PC-9 (cell line): ENCODE results near the gene SIGLEC9. TPM values are rescaled to one million over a fixed set of nuclear protein-coding genes. Genes with fewer than 3 reads are reported as not detected.

ENCODE experiments used
- BruUV-seq: library from RNA; stranded (reverse); fragments of 400-500 nt; replicated peaks from 2 replicates; lab custom pipeline; 2021; lab: Mats Ljungman, UMichigan
- CTCF ChIA-PET: fragments of 300-600 bp; sonication (Branson Sonifier 250); formaldehyde crosslinking; loops from one replicate; lab custom pipeline; 2022; ENCODE audit warnings: antibody characterized with exemption; lab: Charles Lee
- POLR2A ChIA-PET: fragments of 300-600 bp; sonication (Branson Sonifier 250); formaldehyde crosslinking; loops from one replicate; lab custom pipeline; 2022; ENCODE audit warnings: antibody characterized with exemption; ENCODE audit not compliant: unreplicated experiment; lab: Charles Lee
- DNase-seq, 2 experiments: peaks; one replicate each; pipeline versions ENCODE4 v3.0.0 to v3.0.0-alpha.2; 2015 to 2022; ENCODE audit warnings: mixed read lengths in 1 of 2
- H2AFZ ChIP-seq: fragments of 200-600 bp; sonication (generic); 2 replicates; pipeline ENCODE4 v1.8.1; 2017; ENCODE audit warnings: antibody characterized with exemption
- H3F3A ChIP-seq: fragments of 200-600 bp; sonication (generic); 2 replicates; pipeline ENCODE4 v1.8.1; 2017; ENCODE audit warnings: antibody characterized with exemption, mild to moderate bottlenecking, low read depth; ENCODE audit not compliant: insufficient read depth
- H3K27ac ChIP-seq: fragments of 200-600 bp; sonication (generic); 2 replicates; pipeline ENCODE4 v1.6.1; 2016; ENCODE audit warnings: mixed run types
- H3K27me3 ChIP-seq: fragments of 200-600 bp; sonication (generic); 2 replicates; pipeline ENCODE4 v1.6.1; 2016; ENCODE audit warnings: low read depth, mixed run types; ENCODE audit not compliant: insufficient read depth
- H3K36me3 ChIP-seq: fragments of 200-600 bp; sonication (generic); 2 replicates; pipeline ENCODE4 v1.6.1; 2016; ENCODE audit warnings: low read depth, mixed run types
- H3K4me1 ChIP-seq: fragments of 200-600 bp; sonication (generic); replicated peaks from 2 replicates; pipeline ENCODE4 v1.6.1; 2016; ENCODE audit warnings: mixed run types; ENCODE audit not compliant: insufficient read depth
- H3K4me2 ChIP-seq: fragments of 200-600 bp; sonication (generic); 2 replicates; pipeline ENCODE4 v1.6.1; 2017; ENCODE audit warnings: mixed run types
- H3K4me3 ChIP-seq: fragments of 200-600 bp; sonication (generic); 2 replicates; pipeline ENCODE4 v1.6.1; 2016; ENCODE audit warnings: mixed run types
- H3K79me2 ChIP-seq: fragments of 200-600 bp; sonication (generic); 2 replicates; pipeline ENCODE4 v1.6.1; 2017; ENCODE audit warnings: low read depth, mixed run types
- H3K9me2 ChIP-seq: fragments of 200-600 bp; sonication (generic); 2 replicates; pipeline ENCODE4 v1.8.1; 2017; ENCODE audit warnings: mild to moderate bottlenecking; ENCODE audit not compliant: insufficient read depth
- H3K9me3 ChIP-seq: fragments of 200-600 bp; sonication (generic); 2 replicates; pipeline ENCODE4 v1.8.1; 2016; ENCODE audit warnings: low read depth; ENCODE audit not compliant: insufficient read depth
- H4K20me1 ChIP-seq: fragments of 200-600 bp; sonication (generic); 2 replicates; pipeline ENCODE4 v1.8.1; 2017; ENCODE audit not compliant: insufficient read depth
- CTCF ChIP-seq: fragments of 200-600 bp; sonication (generic); conservative IDR thresholded peaks from 2 replicates; pipeline ENCODE4 v1.6.1; 2017; ENCODE audit warnings: mixed run types, antibody characterized with exemption, mild to moderate bottlenecking, moderate library complexity
- EZH2 ChIP-seq: fragments of 200-600 bp; sonication (generic); IDR thresholded peaks from 2 replicates; pipeline ENCODE4 v1.8.0; 2017; ENCODE audit warnings: antibody characterized with exemption, low read depth
- intact Hi-C: fragments of 100-400 bp; cut with micrococcal nuclease; formaldehyde crosslinking; loops from one replicate; pipeline ENCODE4 v1.10.0; 2022; ENCODE audit not compliant: unreplicated experiment
- total RNA-seq: library from RNA; stranded (reverse); gene quantifications from 2 replicates; pipeline ENCODE4 v1.2.3, GENCODE V29; 2021

Gene SIGLEC9
- total RNA-seq, 1 experiment from 2014 or later = not detected

GRCh38 chr19:51147663-51148062 is 23.0 kb downstream of the SIGLEC9 start:
- Histone ChIP-seq H3K27me3 (peaks cover 100% of the 10 kb centered on the region), H3K4me3 (no peak overlapping the region), H3K36me3 (no peaks in the 10 kb centered on the region), H3K79me2 (no peaks in the 10 kb centered on the region), H3F3A (no peaks in the 10 kb centered on the region), H3K9me2 (no peaks in the 10 kb centered on the region), H3K4me1 (no peaks in the 10 kb centered on the region), H3K4me2 (no peak overlapping the region), H4K20me1 (no peaks in the 10 kb centered on the region), H3K27ac (no peak overlapping the region), H2AFZ (no peak overlapping the region), H3K9me3 (0 out of 2 replicates have a peak, but pooled peaks cover 5% of the 10 kb centered on the region)
- no peak for DNase-seq
- CTCF ChIA-PET = no interaction called here
- intact Hi-C loops = no loop called here
- no TSS peak for BruUV-seq
- TF ChIP-seq EZH2 (no peak), CTCF (no peak)
- POLR2A ChIA-PET = no interaction called here

GRCh38 chr19:51148580-51148979 is 23.9 kb downstream of the SIGLEC9 start:
- H3K27ac ChIP-seq = no peak overlapping the region
- ChIA-PET CTCF (no interaction called here), POLR2A (no interaction called here)
- intact Hi-C loops = no loop called here
- TF ChIP-seq EZH2 (no peak), CTCF (no peak)
- H3F3A ChIP-seq = no peaks in the 10 kb centered on the region
- no peak overlapping the region for H3K4me2 ChIP-seq
- H4K20me1 ChIP-seq = no peaks in the 10 kb centered on the region
- no TSS peak for BruUV-seq
- no peak for DNase-seq
- no peaks in the 10 kb centered on the region for H3K79me2 ChIP-seq
- 0 out of 2 replicates have a peak, but pooled peaks cover 5% of the 10 kb centered on the region for H3K9me3 ChIP-seq
- peaks cover 100% of the 10 kb centered on the region for H3K27me3 ChIP-seq
- H2AFZ ChIP-seq = no peak overlapping the region
- no peak overlapping the region for H3K4me3 ChIP-seq
- no peaks in the 10 kb centered on the region for H3K4me1 ChIP-seq
- H3K9me2 ChIP-seq = no peaks in the 10 kb centered on the region
- H3K36me3 ChIP-seq = no peaks in the 10 kb centered on the region

GRCh38 chr19:51150627-51151026 is 25.9 kb downstream of the SIGLEC9 start:
- H3K9me3 ChIP-seq = 0 out of 2 replicates have a peak, but pooled peaks cover 5% of the 10 kb centered on the region
- TF ChIP-seq EZH2 = no peak
- no peak for TF ChIP-seq CTCF
- no peak overlapping the region for H3K27ac ChIP-seq
- peaks cover 100% of the 10 kb centered on the region for H3K27me3 ChIP-seq
- H3K79me2 ChIP-seq = no peaks in the 10 kb centered on the region
- H4K20me1 ChIP-seq = no peaks in the 10 kb centered on the region
- CTCF ChIA-PET = no interaction called here
- no peaks in the 10 kb centered on the region for H3K9me2 ChIP-seq
- DNase-seq = no peak
- H3K4me3 ChIP-seq = no peak overlapping the region
- POLR2A ChIA-PET = no interaction called here
- H3K4me1 ChIP-seq = no peaks in the 10 kb centered on the region
- no peaks in the 10 kb centered on the region for H3F3A ChIP-seq
- intact Hi-C loops = no loop called here
- BruUV-seq = no TSS peak
- H3K36me3 ChIP-seq = no peaks in the 10 kb centered on the region
- H3K4me2 ChIP-seq = no peak overlapping the region
- H2AFZ ChIP-seq = no peak overlapping the region
